ENCODE results near the gene NOTUM. TPM values are rescaled to one million over a fixed set of nuclear protein-coding genes. Genes with fewer than 3 reads are reported as not detected.

Gene NOTUM
- polyA plus RNA-seq, 2 of the 4 experiments (the other 2 are of a cell fraction), result 0.06 to 0.92 TPM

DNA sequence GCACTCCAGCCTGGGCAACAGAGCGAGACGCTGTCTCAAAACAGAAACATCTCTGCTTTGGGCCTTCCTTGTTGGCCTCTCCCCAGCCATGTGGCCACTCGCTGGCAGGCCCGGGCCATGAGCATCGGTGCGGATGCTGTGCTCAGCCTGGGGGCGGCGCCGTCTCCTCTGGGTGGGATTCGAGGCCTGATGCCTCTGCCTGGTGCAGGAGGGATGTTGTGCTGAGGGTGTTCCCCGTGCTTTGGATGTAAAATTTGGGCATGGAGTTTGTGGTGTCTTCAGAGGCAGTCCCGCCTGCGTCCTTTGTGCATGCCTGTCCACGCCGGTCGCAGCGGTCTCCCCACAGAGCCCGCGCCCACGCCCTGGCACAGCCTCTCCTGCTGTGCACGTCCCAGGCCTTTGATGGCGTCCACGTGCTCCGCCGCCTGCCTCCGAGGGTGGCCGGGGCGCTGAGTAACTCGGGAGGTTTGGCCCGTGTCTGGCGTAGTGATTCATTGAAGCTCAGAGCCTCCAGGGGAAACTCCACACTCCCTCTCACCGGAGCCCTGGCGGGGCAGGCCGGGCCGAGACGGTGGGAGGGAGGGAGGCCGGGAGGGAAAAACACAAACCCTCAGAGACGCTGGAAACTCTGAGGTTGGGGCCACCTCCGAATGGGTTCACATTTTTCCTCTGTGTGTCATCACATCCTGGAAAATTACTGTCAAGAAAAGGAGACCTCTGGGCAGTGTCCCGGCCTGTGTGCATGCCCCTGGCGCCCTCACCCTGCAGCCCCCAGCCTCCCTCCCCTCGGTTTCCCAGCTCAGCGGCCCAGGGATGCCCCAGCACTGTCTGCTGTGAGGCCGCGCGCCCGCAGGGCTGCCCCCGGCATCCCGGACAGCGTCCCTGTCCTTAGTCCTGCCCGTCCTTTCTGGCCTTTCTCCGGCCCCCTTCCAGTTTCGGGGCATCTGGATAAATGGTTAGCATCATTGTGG is 42.7 kb upstream of the NOTUM start:
- WGBS (ENCODE audit: missing lambda C conversion rate), result 35% methylated on average over 43 of the region's 53 CpGs
- DNase-seq (ENCODE audit: low read depth in 1 of 2, low spot score in 1 of 2) (peak; percentile 90 to 95), ATAC-seq (peak; percentile 85 to 91), FAIRE-seq (peak; percentile 86)
- POLR2A ChIA-PET, result interaction anchor here (0.5 to 1.8 kb wide), 7 partner anchors 9 to 44 kb away, joined by 3 to 9 read pairs (median 3); partner anchors contain the start of genes CENPX, DCXR and LRRC45
- CTCF ChIA-PET, result interaction anchor here (1.0 to 33.2 kb wide), 15 partner anchors 7 to 134 kb away, joined by 3 to 794 read pairs (median 6); partner anchors contain the start of genes CENPX, LRRC45 and NOTUM
- H3K27ac ChIP-seq, result peak overlapping the region; percentile 81 to 93
- H3K4me3 ChIP-seq, result no peak overlapping the region
- peak overlapping the region; percentile 61 for H3K4me2 ChIP-seq
- H3K4me1 ChIP-seq, result peaks cover 64% of the 10 kb centered on the region
- no peaks in the 10 kb centered on the region for H3K9me3 ChIP-seq
- TF ChIP-seq RARB (CRISPR knock-in tag; IDR thresholded peaks at IDR 0.05), result 0 out of 2 replicates have a peak, but pooled peaks have one; percentile 17
- TF ChIP-seq GATA3 (IDR thresholded peaks at IDR 0.05; ENCODE audit: borderline replicate concordance), result peak; percentile 61; the same call in 1 of the 2 replicates
- TF ChIP-seq, protein P1, sequence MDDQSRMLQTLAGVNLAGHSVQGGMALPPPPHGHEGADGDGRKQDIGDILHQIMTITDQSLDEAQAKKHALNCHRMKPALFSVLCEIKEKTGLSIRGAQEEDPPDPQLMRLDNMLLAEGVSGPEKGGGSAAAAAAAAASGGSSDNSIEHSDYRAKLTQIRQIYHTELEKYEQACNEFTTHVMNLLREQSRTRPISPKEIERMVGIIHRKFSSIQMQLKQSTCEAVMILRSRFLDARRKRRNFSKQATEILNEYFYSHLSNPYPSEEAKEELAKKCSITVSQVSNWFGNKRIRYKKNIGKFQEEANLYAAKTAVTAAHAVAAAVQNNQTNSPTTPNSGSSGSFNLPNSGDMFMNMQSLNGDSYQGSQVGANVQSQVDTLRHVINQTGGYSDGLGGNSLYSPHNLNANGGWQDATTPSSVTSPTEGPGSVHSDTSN (IDR thresholded peaks at IDR 0.05), result no peak
- TF ChIP-seq MAZ (IDR thresholded peaks at IDR 0.05; ENCODE audit: borderline replicate concordance, low read depth, low read length), result 0 out of 2 replicates have a peak, but pooled peaks have one; percentile 5
- TF ChIP-seq, protein P2, sequence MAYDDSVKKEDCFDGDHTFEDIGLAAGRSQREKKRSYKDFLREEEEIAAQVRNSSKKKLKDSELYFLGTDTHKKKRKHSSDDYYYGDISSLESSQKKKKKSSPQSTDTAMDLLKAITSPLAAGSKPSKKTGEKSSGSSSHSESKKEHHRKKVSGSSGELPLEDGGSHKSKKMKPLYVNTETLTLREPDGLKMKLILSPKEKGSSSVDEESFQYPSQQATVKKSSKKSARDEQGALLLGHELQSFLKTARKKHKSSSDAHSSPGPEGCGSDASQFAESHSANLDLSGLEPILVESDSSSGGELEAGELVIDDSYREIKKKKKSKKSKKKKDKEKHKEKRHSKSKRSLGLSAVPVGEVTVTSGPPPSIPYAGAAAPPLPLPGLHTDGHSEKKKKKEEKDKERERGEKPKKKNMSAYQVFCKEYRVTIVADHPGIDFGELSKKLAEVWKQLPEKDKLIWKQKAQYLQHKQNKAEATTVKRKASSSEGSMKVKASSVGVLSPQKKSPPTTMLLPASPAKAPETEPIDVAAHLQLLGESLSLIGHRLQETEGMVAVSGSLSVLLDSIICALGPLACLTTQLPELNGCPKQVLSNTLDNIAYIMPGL (CRISPR knock-in tag; IDR thresholded peaks at IDR 0.05; ENCODE audit: borderline replicate concordance), result peak; percentile 76
- TF ChIP-seq TP53 (CRISPR knock-in tag; IDR thresholded peaks at IDR 0.05), result peak; percentile 92
- TF ChIP-seq CBX8 (IDR thresholded peaks at IDR 0.05), result no peak
- peak in 1 of 2 experiments; percentile 39; a peak in 2 of 5 replicates for TF ChIP-seq RAD21 (conservative IDR thresholded peaks at IDR 0.05 in 1 of 2, IDR thresholded peaks at IDR 0.05 in 1 of 2)
- no peak for TF ChIP-seq HEYL (CRISPR knock-in tag; IDR thresholded peaks at IDR 0.05)
- no peak for TF ChIP-seq CHD4 (IDR thresholded peaks at IDR 0.05; ENCODE audit: borderline replicate concordance)
- peak; percentile 12; the same call in 1 of the 2 replicates for TF ChIP-seq RFX5 (IDR thresholded peaks at IDR 0.05)
- no peak for TF ChIP-seq NFE2L2 (conservative IDR thresholded peaks at IDR 0.05; ENCODE audit: low read length)
- no peak for TF ChIP-seq CHD2 (IDR thresholded peaks at IDR 0.05; ENCODE audit: low read length, partially characterized antibody)
- TF ChIP-seq, protein P3, sequence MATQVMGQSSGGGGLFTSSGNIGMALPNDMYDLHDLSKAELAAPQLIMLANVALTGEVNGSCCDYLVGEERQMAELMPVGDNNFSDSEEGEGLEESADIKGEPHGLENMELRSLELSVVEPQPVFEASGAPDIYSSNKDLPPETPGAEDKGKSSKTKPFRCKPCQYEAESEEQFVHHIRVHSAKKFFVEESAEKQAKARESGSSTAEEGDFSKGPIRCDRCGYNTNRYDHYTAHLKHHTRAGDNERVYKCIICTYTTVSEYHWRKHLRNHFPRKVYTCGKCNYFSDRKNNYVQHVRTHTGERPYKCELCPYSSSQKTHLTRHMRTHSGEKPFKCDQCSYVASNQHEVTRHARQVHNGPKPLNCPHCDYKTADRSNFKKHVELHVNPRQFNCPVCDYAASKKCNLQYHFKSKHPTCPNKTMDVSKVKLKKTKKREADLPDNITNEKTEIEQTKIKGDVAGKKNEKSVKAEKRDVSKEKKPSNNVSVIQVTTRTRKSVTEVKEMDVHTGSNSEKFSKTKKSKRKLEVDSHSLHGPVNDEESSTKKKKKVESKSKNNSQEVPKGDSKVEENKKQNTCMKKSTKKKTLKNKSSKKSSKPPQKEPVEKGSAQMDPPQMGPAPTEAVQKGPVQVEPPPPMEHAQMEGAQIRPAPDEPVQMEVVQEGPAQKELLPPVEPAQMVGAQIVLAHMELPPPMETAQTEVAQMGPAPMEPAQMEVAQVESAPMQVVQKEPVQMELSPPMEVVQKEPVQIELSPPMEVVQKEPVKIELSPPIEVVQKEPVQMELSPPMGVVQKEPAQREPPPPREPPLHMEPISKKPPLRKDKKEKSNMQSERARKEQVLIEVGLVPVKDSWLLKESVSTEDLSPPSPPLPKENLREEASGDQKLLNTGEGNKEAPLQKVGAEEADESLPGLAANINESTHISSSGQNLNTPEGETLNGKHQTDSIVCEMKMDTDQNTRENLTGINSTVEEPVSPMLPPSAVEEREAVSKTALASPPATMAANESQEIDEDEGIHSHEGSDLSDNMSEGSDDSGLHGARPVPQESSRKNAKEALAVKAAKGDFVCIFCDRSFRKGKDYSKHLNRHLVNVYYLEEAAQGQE (IDR thresholded peaks at IDR 0.05), result peak; percentile 29; the same call in 1 of the 2 replicates
- TF ChIP-seq RNF2 (IDR thresholded peaks at IDR 0.05; ENCODE audit: borderline replicate concordance, low read depth), result no peak
- peak; percentile 82 for TF ChIP-seq FOXS1 (CRISPR knock-in tag; IDR thresholded peaks at IDR 0.05)
- TF ChIP-seq HDAC2 (IDR thresholded peaks at IDR 0.05), result no peak
- TF ChIP-seq HOXB13 (CRISPR knock-in tag; IDR thresholded peaks at IDR 0.05; ENCODE audit: low read depth), result peak; percentile 96; the same call in 1 of the 2 replicates
- no peak for TF ChIP-seq CBX2 (IDR thresholded peaks at IDR 0.05; ENCODE audit: borderline replicate concordance, low read depth)
- TF ChIP-seq MYC (IDR thresholded peaks at IDR 0.05; ENCODE audit: borderline replicate concordance, low read length), result peak; percentile 96
- TF ChIP-seq EHF (CRISPR knock-in tag; IDR thresholded peaks at IDR 0.05), result peak; percentile 86; the same call in 1 of the 2 replicates
- TF ChIP-seq JUNB (IDR thresholded peaks at IDR 0.05), result peak; percentile 55; the same call in 1 of the 2 replicates
- TF ChIP-seq ZFP36 (IDR thresholded peaks at IDR 0.05; ENCODE audit: borderline replicate concordance, partially characterized antibody), result no peak
- TF ChIP-seq CEBPB (IDR thresholded peaks at IDR 0.05), result no peak
- TF ChIP-seq, protein P4, sequence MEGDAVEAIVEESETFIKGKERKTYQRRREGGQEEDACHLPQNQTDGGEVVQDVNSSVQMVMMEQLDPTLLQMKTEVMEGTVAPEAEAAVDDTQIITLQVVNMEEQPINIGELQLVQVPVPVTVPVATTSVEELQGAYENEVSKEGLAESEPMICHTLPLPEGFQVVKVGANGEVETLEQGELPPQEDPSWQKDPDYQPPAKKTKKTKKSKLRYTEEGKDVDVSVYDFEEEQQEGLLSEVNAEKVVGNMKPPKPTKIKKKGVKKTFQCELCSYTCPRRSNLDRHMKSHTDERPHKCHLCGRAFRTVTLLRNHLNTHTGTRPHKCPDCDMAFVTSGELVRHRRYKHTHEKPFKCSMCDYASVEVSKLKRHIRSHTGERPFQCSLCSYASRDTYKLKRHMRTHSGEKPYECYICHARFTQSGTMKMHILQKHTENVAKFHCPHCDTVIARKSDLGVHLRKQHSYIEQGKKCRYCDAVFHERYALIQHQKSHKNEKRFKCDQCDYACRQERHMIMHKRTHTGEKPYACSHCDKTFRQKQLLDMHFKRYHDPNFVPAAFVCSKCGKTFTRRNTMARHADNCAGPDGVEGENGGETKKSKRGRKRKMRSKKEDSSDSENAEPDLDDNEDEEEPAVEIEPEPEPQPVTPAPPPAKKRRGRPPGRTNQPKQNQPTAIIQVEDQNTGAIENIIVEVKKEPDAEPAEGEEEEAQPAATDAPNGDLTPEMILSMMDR (IDR thresholded peaks at IDR 0.05), result no peak
- 0 out of 5 replicates have a peak, but pooled peaks of 1 of the 2 experiments have one; percentile 38 for TF ChIP-seq EP300 (IDR thresholded peaks at IDR 0.05)
- TF ChIP-seq, protein P5, sequence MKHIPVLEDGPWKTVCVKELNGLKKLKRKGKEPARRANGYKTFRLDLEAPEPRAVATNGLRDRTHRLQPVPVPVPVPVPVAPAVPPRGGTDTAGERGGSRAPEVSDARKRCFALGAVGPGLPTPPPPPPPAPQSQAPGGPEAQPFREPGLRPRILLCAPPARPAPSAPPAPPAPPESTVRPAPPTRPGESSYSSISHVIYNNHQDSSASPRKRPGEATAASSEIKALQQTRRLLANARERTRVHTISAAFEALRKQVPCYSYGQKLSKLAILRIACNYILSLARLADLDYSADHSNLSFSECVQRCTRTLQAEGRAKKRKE (CRISPR knock-in tag; IDR thresholded peaks at IDR 0.05; ENCODE audit: low read depth), result peak; percentile 92
- TF ChIP-seq NPAS2 (CRISPR knock-in tag; IDR thresholded peaks at IDR 0.05; ENCODE audit: borderline replicate concordance), result peak; percentile 78
- no peak for TF ChIP-seq KDM1A (IDR thresholded peaks at IDR 0.05; ENCODE audit: low read depth)
